Measurements from ENCODE around the gene UGT1A6.
A peak's percentile ranks its signal among the peaks of the same experiment; 100 is the strongest.

DNA sequence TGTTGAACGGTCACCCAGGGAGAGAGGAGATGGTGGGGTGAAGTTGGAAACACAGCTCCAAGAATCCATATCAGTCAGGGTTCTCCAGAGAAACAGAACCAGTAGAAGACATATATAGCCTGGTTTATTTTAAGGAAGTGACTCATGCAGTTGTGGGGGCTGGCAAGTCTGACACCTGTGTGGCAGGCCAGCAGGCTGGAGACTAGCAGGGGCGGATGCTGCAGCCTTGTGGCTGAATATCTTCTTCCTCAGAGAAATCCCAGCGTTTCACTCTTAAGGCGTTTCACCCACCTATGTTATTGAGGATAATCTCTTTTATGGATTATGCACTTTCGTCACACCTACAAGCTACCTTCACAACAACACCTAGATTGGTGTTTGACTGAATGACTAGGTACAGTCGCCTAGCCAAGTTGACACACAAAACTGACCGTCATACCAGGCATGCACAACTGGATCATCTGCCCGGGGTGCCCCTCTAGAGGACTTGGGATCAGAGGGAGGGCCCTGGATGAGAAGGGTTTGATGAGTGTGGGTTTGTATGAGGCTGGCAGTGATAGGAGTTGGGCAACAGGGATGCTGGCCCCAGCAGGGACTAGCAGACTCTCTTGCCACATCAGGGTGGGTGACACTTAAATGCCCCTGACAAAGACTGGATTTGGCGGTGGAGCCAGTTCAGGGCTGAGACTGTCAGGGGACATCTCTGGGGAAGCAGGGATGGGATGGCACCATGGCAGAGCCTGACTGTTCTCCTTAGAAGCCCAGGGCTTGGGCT is 108.9 kb downstream of the UGT1A6 start:
- TF ChIP-seq, protein P1, sequence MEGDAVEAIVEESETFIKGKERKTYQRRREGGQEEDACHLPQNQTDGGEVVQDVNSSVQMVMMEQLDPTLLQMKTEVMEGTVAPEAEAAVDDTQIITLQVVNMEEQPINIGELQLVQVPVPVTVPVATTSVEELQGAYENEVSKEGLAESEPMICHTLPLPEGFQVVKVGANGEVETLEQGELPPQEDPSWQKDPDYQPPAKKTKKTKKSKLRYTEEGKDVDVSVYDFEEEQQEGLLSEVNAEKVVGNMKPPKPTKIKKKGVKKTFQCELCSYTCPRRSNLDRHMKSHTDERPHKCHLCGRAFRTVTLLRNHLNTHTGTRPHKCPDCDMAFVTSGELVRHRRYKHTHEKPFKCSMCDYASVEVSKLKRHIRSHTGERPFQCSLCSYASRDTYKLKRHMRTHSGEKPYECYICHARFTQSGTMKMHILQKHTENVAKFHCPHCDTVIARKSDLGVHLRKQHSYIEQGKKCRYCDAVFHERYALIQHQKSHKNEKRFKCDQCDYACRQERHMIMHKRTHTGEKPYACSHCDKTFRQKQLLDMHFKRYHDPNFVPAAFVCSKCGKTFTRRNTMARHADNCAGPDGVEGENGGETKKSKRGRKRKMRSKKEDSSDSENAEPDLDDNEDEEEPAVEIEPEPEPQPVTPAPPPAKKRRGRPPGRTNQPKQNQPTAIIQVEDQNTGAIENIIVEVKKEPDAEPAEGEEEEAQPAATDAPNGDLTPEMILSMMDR (IDR thresholded peaks at IDR 0.05; ENCODE audit: low read length) = peak; percentile 15; the same call in 1 of the 2 replicates
- no peak for TF ChIP-seq EZH2 (optimal IDR thresholded peaks at IDR 0.05; ENCODE audit: low read depth, low read length)
- no peak for TF ChIP-seq EZH2phosphoT487 (IDR thresholded peaks at IDR 0.05; ENCODE audit: low read length)

All from MM.1S (cell line).